Glomerular visceral epithelial cell (primary cell): ENCODE data around the gene RNF151.
"Not testable (repeated sequence)": the region's sequence is repeated elsewhere in the genome, so short reads cannot be mapped to it uniquely, and the experiment has no call there.

ENCODE experiments used
- DNase-seq: peaks from one replicate; pipeline ENCODE4 v3.0.0-alpha.2; 2016; ENCODE audit errors: extremely low spot score

RNF151 gene

GRCh38 chr16:2007081-2007836 lies 40.6 kb downstream of the RNF151 start:
- no peak for DNase-seq

DNA sequence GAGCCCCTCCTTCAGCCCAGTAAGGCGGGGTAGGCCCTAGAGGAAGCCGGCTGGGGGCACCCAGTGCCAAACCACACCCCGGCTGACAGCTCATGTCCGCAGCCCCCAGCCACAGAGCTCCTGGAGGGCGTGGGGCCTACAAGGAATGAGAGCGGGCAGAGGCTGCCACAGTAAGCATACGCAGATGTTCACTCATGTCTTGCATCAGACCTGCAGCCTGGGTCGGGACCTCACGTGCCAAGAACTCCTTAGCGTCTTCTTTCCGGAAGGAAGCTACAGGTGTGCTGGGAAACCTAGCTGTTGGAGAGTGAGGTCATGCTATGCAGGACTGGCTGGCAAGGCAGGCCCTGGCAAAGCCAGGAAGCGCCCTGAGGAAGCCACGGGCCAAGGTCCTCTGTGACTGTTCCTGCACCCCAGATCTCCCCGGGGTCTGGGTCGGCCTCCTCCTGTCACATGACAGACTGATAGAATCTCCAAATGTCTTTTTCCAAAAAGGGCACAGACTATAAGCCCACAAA lies 41.4 kb downstream of the RNF151 start:
- peak; percentile 84 for DNase-seq

- no peak for DNase-seq
Observed at GRCh38 chr16:2008631-2009163, 42.0 kb downstream of the RNF151 start.

DNA sequence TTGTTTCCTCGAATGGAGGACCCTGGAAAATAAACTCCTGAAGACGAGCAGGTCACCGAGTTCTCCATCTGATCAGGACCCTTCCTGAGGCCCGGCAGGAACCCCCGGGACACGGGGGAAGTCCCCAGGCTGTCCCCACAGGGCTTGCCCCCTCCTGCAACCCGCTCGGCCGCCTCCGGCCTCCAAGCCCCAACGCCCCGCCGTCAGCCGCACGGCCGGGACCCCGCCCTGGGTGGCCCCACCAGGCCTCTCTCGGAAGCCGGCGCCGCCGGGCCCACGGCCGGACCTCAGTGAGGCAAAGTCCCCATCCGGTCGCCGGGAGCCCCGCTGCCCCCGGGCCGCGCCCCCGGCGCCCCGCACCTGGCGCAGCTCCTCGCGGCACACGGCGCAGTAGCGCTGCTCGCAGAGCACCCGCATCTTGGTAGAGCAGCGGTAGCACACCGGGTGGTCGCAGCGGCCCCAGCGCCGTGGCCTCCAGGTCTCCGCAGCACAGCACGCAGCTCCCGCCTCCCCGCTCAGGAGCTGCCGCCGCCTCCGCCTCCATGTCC lies 42.6 kb downstream of the RNF151 start:
- peak; percentile 22 for DNase-seq

DNA sequence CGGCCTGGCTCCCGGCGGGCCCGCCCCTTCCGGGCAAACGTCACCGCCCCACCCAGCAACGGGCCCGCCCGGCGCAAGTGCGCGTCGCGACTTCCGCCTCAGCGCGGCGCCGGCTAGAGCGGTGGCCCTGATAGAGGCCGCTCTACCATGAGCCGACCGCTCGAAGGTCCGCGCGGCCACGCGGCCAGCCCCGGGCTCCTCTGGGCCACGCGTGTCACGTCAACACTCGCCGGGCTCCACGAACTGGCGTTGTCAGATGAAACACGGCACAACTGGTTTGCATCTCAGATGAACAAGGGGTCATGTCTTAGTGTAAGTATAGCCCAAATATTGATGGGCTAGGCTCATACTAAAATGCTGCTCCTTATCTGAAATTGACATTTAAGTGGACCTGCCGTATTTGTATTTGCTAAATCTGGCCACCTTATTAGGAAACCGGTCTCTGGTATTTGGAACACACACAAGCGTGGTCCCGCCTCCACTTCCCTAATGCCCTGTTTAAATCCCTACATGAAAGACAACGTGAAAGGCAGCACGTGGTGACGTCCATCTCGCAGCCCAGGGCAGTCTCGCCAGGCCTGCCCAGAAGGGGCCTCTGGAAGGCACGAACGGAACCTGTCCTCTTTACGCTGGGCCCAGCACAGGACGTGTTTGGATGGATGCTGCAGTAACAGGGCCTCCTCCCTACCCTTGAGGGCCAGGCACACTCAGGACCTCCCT lies 43.3 kb downstream of the RNF151 start, which contains the start of gene ZNF598:
Gene ZNF598, minus strand, starts transcription at position 31 of the 720 bp plus-strand sequence.
- DNase-seq, result peak; percentile 80

DNA sequence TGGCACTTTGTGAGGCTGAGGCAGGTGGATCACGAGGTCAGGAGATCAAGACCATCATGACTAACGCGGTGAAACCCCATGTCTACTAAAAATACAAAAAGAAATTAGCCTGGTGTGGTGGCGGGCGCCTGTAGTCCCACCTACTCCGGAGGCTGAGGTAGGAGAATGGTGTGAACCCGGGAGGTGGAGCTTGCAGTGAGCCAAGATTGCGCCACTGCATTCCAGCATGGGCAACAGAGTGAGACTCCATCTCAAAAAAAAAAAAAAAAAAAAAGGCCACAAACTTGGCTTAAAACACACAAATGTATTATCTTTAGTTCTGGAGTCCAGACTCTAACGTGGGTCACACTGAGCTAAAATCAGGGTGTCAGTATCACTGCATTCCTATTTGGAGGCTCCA lies 45.1 kb downstream of the RNF151 start:
- not testable (repeated sequence) for DNase-seq

- no peak for DNase-seq
Observed at GRCh38 chr16:2013527-2013926, 46.9 kb downstream of the RNF151 start.

DNA sequence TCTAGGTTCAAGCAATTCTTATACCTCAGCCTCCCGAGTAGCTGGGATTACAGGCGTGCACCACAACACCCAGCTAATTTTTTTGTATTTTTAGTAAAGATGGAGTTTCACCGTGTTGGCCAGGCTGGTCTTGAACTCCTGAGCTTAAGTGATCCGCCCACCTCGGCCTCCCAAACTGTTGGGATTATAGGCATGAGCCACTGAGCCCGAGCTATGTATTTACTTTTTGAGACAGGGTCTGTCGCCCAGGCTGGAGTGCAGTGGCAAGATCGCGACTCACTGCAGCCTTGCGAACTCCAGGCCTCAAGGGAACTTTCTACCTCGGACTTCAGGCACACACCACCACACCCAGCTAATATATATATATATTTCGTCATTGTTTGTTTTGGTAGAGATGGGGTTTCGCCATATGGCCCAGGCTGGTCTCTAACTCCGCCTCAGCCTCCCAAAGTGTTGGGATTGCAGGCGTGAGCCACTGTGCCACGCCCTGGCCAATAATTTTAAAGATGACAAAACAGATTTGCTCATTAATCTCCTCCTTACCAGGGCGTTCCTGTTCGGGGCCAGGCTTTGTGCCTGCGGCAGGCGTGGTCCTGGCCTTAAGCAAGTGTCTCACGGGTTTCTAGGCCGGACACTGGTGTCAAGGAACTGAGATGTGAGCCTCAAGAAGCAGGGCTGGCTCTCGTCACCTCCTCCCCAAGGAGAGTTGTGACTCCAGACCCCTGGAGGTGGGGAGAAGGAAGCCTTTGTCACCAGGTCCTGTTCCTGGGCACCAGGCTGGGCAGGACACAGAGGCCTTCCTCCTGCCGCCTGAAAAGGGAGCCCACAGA lies 48.7 kb downstream of the RNF151 start:
- no peak for DNase-seq

- no peak for DNase-seq
Observed at GRCh38 chr16:2015947-2016208, 49.2 kb downstream of the RNF151 start.

DNA sequence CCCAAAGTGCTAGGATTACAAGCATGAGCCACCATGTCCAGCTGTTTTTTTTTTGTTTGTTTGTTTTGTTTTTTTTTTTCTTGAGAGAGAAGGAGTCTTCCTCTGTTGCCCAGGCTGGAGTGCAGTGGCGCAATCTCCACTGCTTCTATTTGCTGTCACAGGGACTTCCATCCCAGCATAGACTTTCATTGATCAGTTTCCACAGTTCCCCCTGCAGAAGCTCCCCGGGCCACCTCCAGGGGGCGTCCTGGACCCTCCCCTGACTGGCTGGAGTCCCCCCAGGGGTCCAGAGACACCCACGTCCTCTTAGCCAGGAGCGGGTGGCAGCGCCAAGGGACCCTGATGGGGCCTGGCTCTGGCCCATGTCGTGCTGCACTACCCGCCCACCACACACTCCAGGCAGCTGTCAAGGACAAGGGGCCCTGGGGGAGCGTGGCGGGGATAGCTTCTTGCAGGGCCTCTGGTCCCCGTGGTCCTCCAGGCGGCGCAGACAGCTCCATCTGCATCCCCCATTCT lies 49.8 kb downstream of the RNF151 start:
- no peak for DNase-seq
